LoVo (cell line): Measurements from ENCODE around the gene GRB10.

Experiments
- DNase-seq: peaks from one replicate; pipeline ENCODE4 v3.0.0-alpha.2; 2016; ENCODE audit warnings: low spot score

Gene GRB10

DNA sequence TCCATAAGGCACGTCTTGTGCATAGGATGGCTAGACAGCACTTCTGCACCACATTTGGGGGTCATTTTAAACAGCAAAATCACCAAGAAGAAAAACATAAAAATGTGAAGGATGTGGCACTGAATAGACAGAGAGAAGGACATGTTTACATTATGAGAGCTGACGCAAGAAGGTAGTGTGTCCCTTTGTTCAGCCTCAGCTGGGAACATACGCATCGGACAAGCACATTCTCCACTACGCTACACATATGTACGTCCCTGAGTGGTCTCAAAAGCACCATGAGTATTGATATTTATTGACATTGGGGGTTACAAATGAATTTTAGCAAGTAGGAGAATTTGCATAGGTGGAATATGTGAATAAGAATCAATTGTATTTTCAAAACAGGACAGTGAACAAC lies 237.7 kb downstream of the GRB10 start:
- no peak for DNase-seq

DNA sequence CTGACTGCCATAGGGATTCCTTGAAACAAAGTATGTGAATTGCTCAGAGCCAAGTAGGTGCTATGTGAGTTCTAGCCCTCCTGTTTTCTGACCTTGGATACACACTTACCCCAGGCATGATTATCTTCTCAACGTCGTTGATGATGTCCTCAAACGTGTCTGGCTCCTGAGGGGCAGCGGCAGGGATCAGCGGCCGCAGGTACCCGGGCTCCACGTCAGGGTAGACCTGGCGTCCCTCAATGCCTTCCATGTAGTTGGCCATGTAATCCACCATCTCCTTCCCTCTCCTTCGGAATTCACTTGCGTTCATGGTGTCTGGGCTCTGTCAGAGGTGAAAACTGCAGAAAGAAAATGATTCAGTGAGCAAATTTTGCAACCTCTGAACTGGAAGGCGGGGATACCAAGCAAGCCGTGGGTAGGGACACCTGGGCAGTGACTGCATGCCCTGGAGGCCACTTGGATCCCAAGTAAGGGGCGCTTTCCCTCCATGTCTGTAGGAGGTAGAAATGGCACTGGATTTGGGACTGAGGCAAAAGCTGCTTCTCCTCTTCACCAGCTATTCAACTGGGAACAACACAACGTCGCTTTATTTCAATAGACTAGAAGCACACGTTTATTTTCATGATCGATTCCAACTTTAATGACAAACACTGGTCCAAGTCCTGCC lies 238.8 kb downstream of the GRB10 start:
- no peak for DNase-seq

- no peak for DNase-seq
Measured at GRCh38 chr7:50542132-50542531, 240.6 kb downstream of the GRB10 start.

DNA sequence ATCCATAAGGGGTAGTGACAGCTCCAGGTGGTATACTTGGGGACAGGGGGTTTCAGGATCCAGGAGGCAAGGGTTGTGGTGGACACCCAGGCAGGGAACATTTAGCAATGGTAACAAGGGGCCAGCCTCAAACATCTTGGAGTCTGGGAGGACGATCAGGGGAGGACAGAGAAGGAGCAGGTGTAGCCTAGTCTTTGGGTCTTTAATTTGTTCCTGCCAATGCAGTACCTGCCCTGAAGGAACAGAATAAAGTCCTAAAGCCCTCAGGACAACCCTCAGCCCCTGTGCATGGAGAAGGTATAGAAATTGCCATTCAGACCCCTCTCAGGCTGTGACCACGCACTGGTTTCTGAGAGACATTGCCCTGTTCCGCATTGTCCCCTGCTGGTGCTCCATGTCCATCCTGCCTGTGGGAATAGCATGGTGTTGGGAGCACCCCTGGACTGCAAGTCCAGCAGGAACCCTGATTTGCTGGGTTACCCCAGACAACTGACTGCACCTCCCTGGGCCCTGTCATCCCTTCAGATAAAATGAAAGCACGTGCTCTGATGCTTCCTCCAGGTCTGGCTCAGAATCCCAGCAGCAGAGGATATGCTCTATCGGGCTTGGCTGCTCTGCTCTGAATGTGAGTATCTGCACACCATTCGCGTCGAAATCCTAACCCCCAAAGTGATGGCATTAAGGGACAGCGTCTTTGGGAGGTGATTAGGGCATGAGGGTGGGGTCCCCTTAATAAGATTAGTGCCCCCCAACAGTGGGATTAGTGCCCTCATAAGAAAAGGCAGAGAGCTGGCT lies 241.7 kb downstream of the GRB10 start:
- no peak for DNase-seq
